ENCODE data around the gene SNX24. TPM values are rescaled to one million over a fixed set of nuclear protein-coding genes. Genes with fewer than 3 reads are reported as not detected.
"Not testable (repeated sequence)": the region's sequence is repeated elsewhere in the genome, so short reads cannot be mapped to it uniquely, and the experiment has no call there.

SNX24 gene
- total RNA-seq, 1 experiment from 2014 or later, result 22.3 TPM

- DNase-seq, result no peak
- Histone ChIP-seq H3K27me3 (ENCODE audit: insufficient read depth, low read depth) (no peaks in the 10 kb centered on the region), H3K36me3 (ENCODE audit: low read depth) (no peaks in the 10 kb centered on the region), H3K4me3 (no peak overlapping the region), H3K27ac (no peak overlapping the region), H3K4me1 (replicated peaks; ENCODE audit: insufficient read depth) (no peaks in the 10 kb centered on the region), H3K79me2 (ENCODE audit: low read depth) (no peaks in the 10 kb centered on the region), H3K9me2 (ENCODE audit: insufficient read depth) (no peaks in the 10 kb centered on the region), H2AFZ (no peak overlapping the region), H3K4me2 (no peak overlapping the region), H4K20me1 (ENCODE audit: insufficient read depth) (no peaks in the 10 kb centered on the region), H3F3A (ENCODE audit: insufficient read depth, low read depth) (no peaks in the 10 kb centered on the region), H3K9me3 (ENCODE audit: insufficient read depth, low read depth) (no peaks in the 10 kb centered on the region)
- BruUV-seq (replicated peaks), result no TSS peak
- ChIA-PET CTCF (no interaction called here), POLR2A (ENCODE audit: unreplicated experiment) (interaction anchor here (0.5 kb wide), 1 partner anchor 22 kb away, joined by 6 read pairs; no protein-coding TSS in a partner anchor)
- TF ChIP-seq EZH2 (IDR thresholded peaks at IDR 0.05; ENCODE audit: low read depth) (no peak), CTCF (conservative IDR thresholded peaks at IDR 0.05) (no peak)
- intact Hi-C loops (cut with micrococcal nuclease; ENCODE audit: unreplicated experiment), result no loop called here
Observed at GRCh38 chr5:122967625-122968024, 122.2 kb downstream of the SNX24 start.

- H2AFZ ChIP-seq; BruUV-seq (replicated peaks); H3K27me3 ChIP-seq (ENCODE audit: insufficient read depth, low read depth); H3K9me3 ChIP-seq (ENCODE audit: insufficient read depth, low read depth); H4K20me1 ChIP-seq (ENCODE audit: insufficient read depth); H3K4me1 ChIP-seq (replicated peaks; ENCODE audit: insufficient read depth); H3K9me2 ChIP-seq (ENCODE audit: insufficient read depth); DNase-seq; POLR2A ChIA-PET (ENCODE audit: unreplicated experiment); H3K27ac ChIP-seq; H3K4me3 ChIP-seq; CTCF ChIA-PET; H3K4me2 ChIP-seq; H3F3A ChIP-seq (ENCODE audit: insufficient read depth, low read depth); H3K79me2 ChIP-seq (ENCODE audit: low read depth); intact Hi-C loops (cut with micrococcal nuclease; ENCODE audit: unreplicated experiment); H3K36me3 ChIP-seq (ENCODE audit: low read depth): not testable (repeated sequence)
Observed at GRCh38 chr5:122968056-122968455, 122.6 kb downstream of the SNX24 start.

GRCh38 chr5:122971333-122971732, 125.9 kb downstream of the SNX24 start:
- H2AFZ ChIP-seq, result no peak overlapping the region
- intact Hi-C loops (cut with micrococcal nuclease; ENCODE audit: unreplicated experiment), result no loop called here
- no peaks in the 10 kb centered on the region for H3F3A ChIP-seq (ENCODE audit: insufficient read depth, low read depth)
- H3K9me3 ChIP-seq (ENCODE audit: insufficient read depth, low read depth), result no peaks in the 10 kb centered on the region
- H3K36me3 ChIP-seq (ENCODE audit: low read depth), result no peaks in the 10 kb centered on the region
- no peaks in the 10 kb centered on the region for H3K4me1 ChIP-seq (replicated peaks; ENCODE audit: insufficient read depth)
- no TSS peak for BruUV-seq (replicated peaks)
- H3K79me2 ChIP-seq (ENCODE audit: low read depth), result no peaks in the 10 kb centered on the region
- H3K9me2 ChIP-seq (ENCODE audit: insufficient read depth), result no peaks in the 10 kb centered on the region
- no peaks in the 10 kb centered on the region for H3K27me3 ChIP-seq (ENCODE audit: insufficient read depth, low read depth)
- H4K20me1 ChIP-seq (ENCODE audit: insufficient read depth), result no peaks in the 10 kb centered on the region
- H3K4me2 ChIP-seq, result no peak overlapping the region
- POLR2A ChIA-PET (ENCODE audit: unreplicated experiment), result no interaction called here
- DNase-seq, result no peak
- H3K4me3 ChIP-seq, result no peak overlapping the region
- no peak overlapping the region for H3K27ac ChIP-seq
- no peak for TF ChIP-seq EZH2 (IDR thresholded peaks at IDR 0.05; ENCODE audit: low read depth)
- TF ChIP-seq CTCF (conservative IDR thresholded peaks at IDR 0.05), result no peak
- CTCF ChIA-PET, result no interaction called here

- Histone ChIP-seq H4K20me1 (ENCODE audit: insufficient read depth) (no peaks in the 10 kb centered on the region), H3K27me3 (ENCODE audit: insufficient read depth, low read depth) (no peaks in the 10 kb centered on the region), H3K4me1 (replicated peaks; ENCODE audit: insufficient read depth) (no peaks in the 10 kb centered on the region), H3K9me3 (ENCODE audit: insufficient read depth, low read depth) (no peaks in the 10 kb centered on the region), H3K4me3 (no peak overlapping the region), H3F3A (ENCODE audit: insufficient read depth, low read depth) (no peaks in the 10 kb centered on the region), H3K4me2 (no peak overlapping the region), H3K79me2 (ENCODE audit: low read depth) (no peaks in the 10 kb centered on the region), H3K36me3 (ENCODE audit: low read depth) (no peaks in the 10 kb centered on the region), H2AFZ (no peak overlapping the region), H3K27ac (no peak overlapping the region), H3K9me2 (ENCODE audit: insufficient read depth) (no peaks in the 10 kb centered on the region)
- ChIA-PET POLR2A (ENCODE audit: unreplicated experiment) (no interaction called here), CTCF (no interaction called here)
- no peak for DNase-seq
- no TSS peak for BruUV-seq (replicated peaks)
- TF ChIP-seq EZH2 (IDR thresholded peaks at IDR 0.05; ENCODE audit: low read depth), result no peak
- no peak for TF ChIP-seq CTCF (conservative IDR thresholded peaks at IDR 0.05)
- intact Hi-C loops (cut with micrococcal nuclease; ENCODE audit: unreplicated experiment), result no loop called here
Observed at GRCh38 chr5:122972877-122973276, 127.5 kb downstream of the SNX24 start.

- H3F3A ChIP-seq (ENCODE audit: insufficient read depth, low read depth); H3K9me3 ChIP-seq (ENCODE audit: insufficient read depth, low read depth); H3K9me2 ChIP-seq (ENCODE audit: insufficient read depth); BruUV-seq (replicated peaks); H3K27ac ChIP-seq; POLR2A ChIA-PET (ENCODE audit: unreplicated experiment); H3K27me3 ChIP-seq (ENCODE audit: insufficient read depth, low read depth); H3K4me3 ChIP-seq; intact Hi-C loops (cut with micrococcal nuclease; ENCODE audit: unreplicated experiment); CTCF ChIA-PET; H3K36me3 ChIP-seq (ENCODE audit: low read depth); H3K79me2 ChIP-seq (ENCODE audit: low read depth); DNase-seq; H3K4me1 ChIP-seq (replicated peaks; ENCODE audit: insufficient read depth); H2AFZ ChIP-seq; H4K20me1 ChIP-seq (ENCODE audit: insufficient read depth); H3K4me2 ChIP-seq: not testable (repeated sequence)
Observed at GRCh38 chr5:122973759-122974158, 128.3 kb downstream of the SNX24 start.

- H3K4me1 ChIP-seq (replicated peaks; ENCODE audit: insufficient read depth); DNase-seq; H4K20me1 ChIP-seq (ENCODE audit: insufficient read depth); H3K9me2 ChIP-seq (ENCODE audit: insufficient read depth); H3K36me3 ChIP-seq (ENCODE audit: low read depth); CTCF ChIA-PET; H2AFZ ChIP-seq; intact Hi-C loops (cut with micrococcal nuclease; ENCODE audit: unreplicated experiment); H3K27ac ChIP-seq; H3K79me2 ChIP-seq (ENCODE audit: low read depth); H3K27me3 ChIP-seq (ENCODE audit: insufficient read depth, low read depth); POLR2A ChIA-PET (ENCODE audit: unreplicated experiment); H3K4me3 ChIP-seq; BruUV-seq (replicated peaks); H3F3A ChIP-seq (ENCODE audit: insufficient read depth, low read depth); H3K9me3 ChIP-seq (ENCODE audit: insufficient read depth, low read depth); H3K4me2 ChIP-seq: not testable (repeated sequence)
Observed at GRCh38 chr5:122974251-122974650, 128.8 kb downstream of the SNX24 start.

All from PC-9 (cell line).